Osteocyte (in vitro differentiated cells): ENCODE results near the gene MYO6. TPM values are rescaled to one million over a fixed set of nuclear protein-coding genes. Genes with fewer than 3 reads are reported as not detected.

Experiments used
- DNase-seq: peaks from one replicate; pipeline ENCODE4 v3.0.0; 2021; ENCODE audit warnings: mixed read lengths; ENCODE audit not compliant: unreplicated experiment; ENCODE audit errors: extremely low spot score
- H3K27ac Mint-ChIP-seq: one replicate; pipeline ENCODE4 v1.8.0; 2021; ENCODE audit warnings: mild to moderate bottlenecking, mixed read lengths; ENCODE audit not compliant: unreplicated experiment
- H3K27me3 Mint-ChIP-seq: one replicate; pipeline ENCODE4 v1.8.0; 2021; ENCODE audit warnings: mixed read lengths; ENCODE audit not compliant: unreplicated experiment
- H3K36me3 Mint-ChIP-seq: one replicate; pipeline ENCODE4 v1.8.0; 2021; ENCODE audit warnings: mixed read lengths; ENCODE audit not compliant: unreplicated experiment
- H3K4me1 Mint-ChIP-seq: one replicate; pipeline ENCODE4 v1.8.0; 2021; ENCODE audit warnings: mixed read lengths; ENCODE audit not compliant: unreplicated experiment
- H3K4me3 Mint-ChIP-seq: one replicate; pipeline ENCODE4 v1.8.0; 2021; ENCODE audit warnings: mild to moderate bottlenecking, moderate library complexity, mixed read lengths; ENCODE audit not compliant: unreplicated experiment
- H3K9me3 Mint-ChIP-seq: one replicate; pipeline ENCODE4 v1.8.0; 2021; ENCODE audit warnings: mixed read lengths; ENCODE audit not compliant: unreplicated experiment
- total RNA-seq: library from RNA; stranded (reverse); gene quantifications from 2 replicates; pipeline ENCODE4 v1.2.1, GENCODE V29; 2021
- TF ChIP-seq, protein P1 (sequence below): fragments of 200-600 bp; sonication (generic); IDR thresholded peaks from 2 replicates; pipeline ENCODE4 v1.5.0; 2021; ENCODE audit warnings: antibody characterized with exemption, mild to moderate bottlenecking, moderate library complexity

MYO6 gene
- total RNA-seq, 1 donor from 2014 or later = 61.6 TPM

DNA sequence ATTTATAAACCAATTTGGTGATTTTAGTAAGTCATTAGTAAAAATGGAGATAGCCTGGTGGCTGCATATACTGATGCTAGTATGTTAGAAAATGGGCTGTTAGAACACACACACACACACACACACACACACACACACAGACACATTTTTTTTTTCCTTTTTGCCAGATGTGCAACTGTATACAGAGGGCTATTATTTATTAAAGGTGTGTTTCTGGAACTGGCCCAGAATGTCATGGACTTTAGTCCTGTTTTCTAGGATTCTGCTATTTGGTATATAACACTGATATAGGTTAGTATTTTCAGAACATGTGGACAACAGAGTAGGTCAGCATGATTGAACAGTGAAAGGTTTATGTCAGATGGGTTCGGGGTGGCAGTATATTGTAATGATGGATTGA, 12.4 kb downstream of the MYO6 start:
- Mint-ChIP-seq H3K9me3 (no peaks in the 10 kb centered on the region), H3K27ac (no peak overlapping the region), H3K27me3 (no peaks in the 10 kb centered on the region), H3K36me3 (peaks cover 7% of the 10 kb centered on the region), H3K4me3 (no peak overlapping the region), H3K4me1 (peaks cover 39% of the 10 kb centered on the region)
- no peak for DNase-seq
- TF ChIP-seq, protein P1, sequence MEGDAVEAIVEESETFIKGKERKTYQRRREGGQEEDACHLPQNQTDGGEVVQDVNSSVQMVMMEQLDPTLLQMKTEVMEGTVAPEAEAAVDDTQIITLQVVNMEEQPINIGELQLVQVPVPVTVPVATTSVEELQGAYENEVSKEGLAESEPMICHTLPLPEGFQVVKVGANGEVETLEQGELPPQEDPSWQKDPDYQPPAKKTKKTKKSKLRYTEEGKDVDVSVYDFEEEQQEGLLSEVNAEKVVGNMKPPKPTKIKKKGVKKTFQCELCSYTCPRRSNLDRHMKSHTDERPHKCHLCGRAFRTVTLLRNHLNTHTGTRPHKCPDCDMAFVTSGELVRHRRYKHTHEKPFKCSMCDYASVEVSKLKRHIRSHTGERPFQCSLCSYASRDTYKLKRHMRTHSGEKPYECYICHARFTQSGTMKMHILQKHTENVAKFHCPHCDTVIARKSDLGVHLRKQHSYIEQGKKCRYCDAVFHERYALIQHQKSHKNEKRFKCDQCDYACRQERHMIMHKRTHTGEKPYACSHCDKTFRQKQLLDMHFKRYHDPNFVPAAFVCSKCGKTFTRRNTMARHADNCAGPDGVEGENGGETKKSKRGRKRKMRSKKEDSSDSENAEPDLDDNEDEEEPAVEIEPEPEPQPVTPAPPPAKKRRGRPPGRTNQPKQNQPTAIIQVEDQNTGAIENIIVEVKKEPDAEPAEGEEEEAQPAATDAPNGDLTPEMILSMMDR = no peak

DNA sequence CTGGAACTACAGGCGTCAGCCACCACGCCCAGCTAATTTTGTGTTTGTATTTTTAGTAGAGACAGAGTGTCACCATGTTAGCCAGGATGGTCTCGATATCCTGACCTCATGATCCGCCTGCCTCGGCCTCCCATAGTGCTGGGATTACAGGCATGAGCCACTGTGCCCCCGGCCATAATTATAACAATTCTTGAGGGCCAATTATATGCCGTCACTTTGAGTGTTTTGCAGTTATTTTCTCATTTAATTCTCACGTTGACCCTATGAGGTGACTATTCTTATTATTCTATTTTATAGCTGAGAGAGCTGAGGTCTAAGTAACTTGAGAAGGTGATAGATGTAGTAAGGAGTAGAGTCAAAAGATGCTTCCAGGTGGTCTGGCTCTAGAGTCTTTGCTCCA, 13.0 kb downstream of the MYO6 start:
- no peak for DNase-seq
- peaks cover 39% of the 10 kb centered on the region for H3K4me1 Mint-ChIP-seq
- no peaks in the 10 kb centered on the region for H3K9me3 Mint-ChIP-seq
- no peak overlapping the region for H3K4me3 Mint-ChIP-seq
- H3K27ac Mint-ChIP-seq = no peak overlapping the region
- TF ChIP-seq, protein P1 = no peak
- H3K36me3 Mint-ChIP-seq = peaks cover 7% of the 10 kb centered on the region
- H3K27me3 Mint-ChIP-seq = no peaks in the 10 kb centered on the region

DNA sequence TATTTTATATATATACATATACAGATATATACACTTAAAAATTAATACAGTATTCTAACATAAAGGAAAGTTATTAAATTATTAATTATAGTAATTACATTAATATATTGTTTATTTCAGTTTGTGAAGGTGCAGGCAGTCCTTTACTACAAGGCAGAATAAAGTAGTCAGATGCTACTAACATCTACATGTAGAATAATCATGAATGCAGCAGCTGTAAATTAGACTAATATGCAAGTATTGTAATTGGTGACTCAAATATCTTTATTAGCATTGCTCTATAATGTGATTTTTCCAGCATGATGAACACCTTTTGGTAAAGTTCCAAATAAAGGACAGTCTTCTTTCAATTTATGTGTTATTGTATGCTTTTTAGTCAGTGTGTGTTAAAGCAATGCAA, 17.3 kb downstream of the MYO6 start:
- H3K4me1 Mint-ChIP-seq = peaks cover 9% of the 10 kb centered on the region
- H3K4me3 Mint-ChIP-seq = no peak overlapping the region
- no peak overlapping the region for H3K27ac Mint-ChIP-seq
- H3K9me3 Mint-ChIP-seq = no peaks in the 10 kb centered on the region
- DNase-seq = no peak
- H3K36me3 Mint-ChIP-seq = peaks cover 18% of the 10 kb centered on the region
- TF ChIP-seq, protein P1 = no peak
- no peaks in the 10 kb centered on the region for H3K27me3 Mint-ChIP-seq

DNA sequence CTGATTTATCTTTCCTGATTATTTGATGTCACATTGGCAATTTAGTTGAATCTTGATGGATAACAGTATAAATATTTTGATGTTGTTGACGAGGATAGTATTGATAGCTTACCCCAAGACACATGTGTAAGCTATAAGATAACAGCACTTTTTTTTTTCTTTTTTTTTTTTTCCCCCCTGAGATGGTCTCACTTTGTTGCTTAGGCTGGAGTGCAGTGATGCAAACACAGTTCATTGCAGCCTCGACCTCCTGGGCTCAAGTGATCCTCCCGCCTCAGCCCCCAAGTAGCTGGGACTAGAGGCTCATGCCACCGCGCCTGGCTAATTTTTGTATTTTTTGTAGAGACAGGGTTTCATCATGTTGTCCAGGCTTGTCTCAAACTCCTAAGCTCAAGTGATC, 21.8 kb downstream of the MYO6 start:
- Mint-ChIP-seq H3K4me1 (peaks cover 8% of the 10 kb centered on the region), H3K9me3 (no peaks in the 10 kb centered on the region), H3K27me3 (no peaks in the 10 kb centered on the region), H3K27ac (no peak overlapping the region), H3K36me3 (peaks cover 11% of the 10 kb centered on the region), H3K4me3 (no peak overlapping the region)
- TF ChIP-seq, protein P1 = no peak
- no peak for DNase-seq

DNA sequence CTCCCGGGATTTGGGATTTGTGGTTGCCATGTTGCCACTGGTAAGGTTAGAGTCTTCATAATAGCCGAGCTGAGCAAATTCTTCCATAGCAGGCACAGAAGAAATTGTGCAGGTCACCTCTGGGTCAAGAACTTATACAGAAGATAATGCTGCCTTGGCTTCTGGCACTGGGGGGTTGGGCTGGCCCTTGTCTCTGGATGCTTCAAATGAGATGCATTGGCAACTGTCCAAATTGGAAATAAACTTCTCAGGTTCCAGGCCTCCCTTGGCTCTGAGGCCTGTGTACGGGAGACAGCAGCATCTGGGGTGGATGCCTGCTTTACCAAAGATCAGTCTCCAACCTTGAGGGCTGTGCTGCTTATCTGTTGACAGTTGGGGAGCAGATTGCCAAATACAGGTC, 26.2 kb downstream of the MYO6 start:
- Mint-ChIP-seq H3K36me3 (peaks cover 10% of the 10 kb centered on the region), H3K4me1 (peaks cover 23% of the 10 kb centered on the region), H3K4me3 (no peak overlapping the region), H3K9me3 (no peaks in the 10 kb centered on the region), H3K27ac (peak overlapping the region; percentile 34), H3K27me3 (no peaks in the 10 kb centered on the region)
- DNase-seq = no peak
- TF ChIP-seq, protein P1 = no peak
